8988T (cell line): Measurements from ENCODE around the gene LDLRAD4.
A peak's percentile ranks its signal among the peaks of the same experiment; 100 is the strongest.

Experiments
- DNase-seq: peaks from one replicate; pipeline ENCODE4 v3.0.0; 2011

LDLRAD4 gene

GRCh38 chr18:13357289-13357688, 138.7 kb downstream of the LDLRAD4 start:
- DNase-seq = no peak

DNA sequence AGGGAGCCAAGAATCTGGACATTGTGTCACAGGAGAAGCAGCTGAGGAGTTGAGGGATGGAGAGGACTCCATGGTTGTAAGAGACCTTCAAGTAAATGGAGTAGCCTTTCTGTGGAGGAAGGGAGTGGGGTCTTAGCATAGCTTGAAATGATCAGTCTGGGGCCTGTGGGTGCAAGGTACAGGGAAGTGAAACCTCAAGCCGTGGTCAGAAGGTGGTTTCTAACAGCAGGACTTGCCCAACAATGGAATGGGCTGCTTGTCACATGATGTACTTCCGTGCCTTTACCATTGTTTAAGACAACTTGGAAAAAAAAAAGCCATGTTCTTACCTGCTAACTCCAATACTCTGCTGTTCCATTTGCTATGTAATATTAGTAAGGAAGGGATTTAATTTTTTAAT, 140.7 kb downstream of the LDLRAD4 start:
- no peak for DNase-seq

DNA sequence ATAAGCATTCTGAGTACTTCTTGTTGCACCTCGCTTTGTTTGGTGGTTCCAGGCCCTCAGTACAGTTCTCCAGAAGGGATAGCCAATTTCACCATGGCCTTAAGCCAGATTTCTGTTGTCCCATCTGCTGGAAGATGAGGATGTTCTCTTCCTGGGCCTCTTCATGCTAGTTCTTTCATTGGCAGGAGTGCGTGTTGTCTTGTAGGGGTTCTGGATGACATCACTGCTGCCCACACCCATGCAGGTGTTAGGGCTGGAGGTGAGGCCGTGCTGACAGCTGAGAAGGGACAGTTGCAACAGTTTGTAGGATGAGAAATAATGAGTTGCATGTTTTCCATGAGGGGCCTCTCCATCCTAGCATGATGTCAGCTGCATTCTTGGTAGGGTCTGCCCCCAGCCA, 142.9 kb downstream of the LDLRAD4 start:
- DNase-seq = no peak

GRCh38 chr18:13362051-13362450, 143.5 kb downstream of the LDLRAD4 start:
- DNase-seq = no peak

DNA sequence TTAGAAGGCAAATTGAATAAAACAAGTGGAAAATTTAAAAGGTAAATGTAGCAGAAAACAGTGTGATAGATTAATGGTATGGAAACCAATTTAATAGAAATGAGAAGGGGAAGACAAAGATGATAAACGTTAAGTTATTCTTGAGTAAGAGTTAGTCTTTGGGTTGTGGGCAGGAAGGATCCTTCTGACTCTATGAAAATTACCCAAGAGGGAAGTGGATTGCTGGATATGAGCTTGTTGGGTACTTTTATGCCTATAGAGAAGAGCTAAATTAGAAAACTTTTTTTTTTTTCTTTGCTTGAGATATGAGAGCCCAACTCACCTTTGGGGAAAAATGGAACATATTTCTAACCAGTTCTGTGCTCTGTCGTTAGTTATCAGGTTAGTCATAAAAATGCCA, 144.0 kb downstream of the LDLRAD4 start:
- no peak for DNase-seq

- DNase-seq = no peak
These were observed 144.8 kb downstream of the LDLRAD4 start for GRCh38 chr18:13363359-13363758.

DNA sequence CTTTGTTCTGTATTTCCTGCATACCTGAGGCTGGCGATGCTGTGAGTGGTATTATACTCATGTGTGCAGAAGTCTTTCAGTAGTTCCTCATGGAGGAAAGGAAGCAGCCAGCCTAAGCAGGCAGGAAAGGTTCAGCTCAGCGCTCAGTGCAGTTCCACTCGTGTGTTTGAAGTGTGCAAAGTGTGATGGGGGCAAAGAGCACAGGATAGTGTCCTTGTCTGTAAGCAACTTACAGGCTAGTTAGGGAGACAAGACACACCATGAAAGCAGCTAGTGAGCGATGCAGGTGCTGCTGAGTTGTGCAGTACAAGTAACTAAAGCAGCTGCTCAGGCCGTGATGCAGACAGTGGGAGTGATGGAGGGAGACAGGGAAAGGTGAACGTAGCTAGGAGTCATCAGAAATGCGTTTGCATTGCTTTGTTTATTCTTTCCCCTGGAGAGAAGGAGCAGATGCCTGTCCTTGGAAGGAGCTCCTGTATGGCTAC, 146.2 kb downstream of the LDLRAD4 start:
- no peak for DNase-seq

DNA sequence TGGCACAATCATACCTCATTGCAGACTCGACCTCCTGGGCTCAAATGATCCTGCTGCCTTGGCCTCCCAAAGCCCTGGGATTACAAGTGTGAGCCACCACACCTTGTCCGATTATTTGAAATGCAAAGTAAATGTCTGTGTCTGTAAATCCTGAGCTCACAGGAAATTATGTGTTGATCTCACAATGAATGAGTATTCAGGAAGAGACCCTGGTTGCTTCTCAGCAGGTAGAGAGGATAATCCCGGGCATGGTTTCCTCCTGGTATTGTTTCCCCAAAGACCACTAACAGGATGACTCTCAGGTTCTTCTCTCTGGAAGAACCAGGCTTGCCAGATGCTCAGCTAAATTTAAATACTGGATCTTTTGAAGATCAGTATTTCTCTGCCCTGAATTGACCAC, 147.6 kb downstream of the LDLRAD4 start:
- no peak for DNase-seq

DNA sequence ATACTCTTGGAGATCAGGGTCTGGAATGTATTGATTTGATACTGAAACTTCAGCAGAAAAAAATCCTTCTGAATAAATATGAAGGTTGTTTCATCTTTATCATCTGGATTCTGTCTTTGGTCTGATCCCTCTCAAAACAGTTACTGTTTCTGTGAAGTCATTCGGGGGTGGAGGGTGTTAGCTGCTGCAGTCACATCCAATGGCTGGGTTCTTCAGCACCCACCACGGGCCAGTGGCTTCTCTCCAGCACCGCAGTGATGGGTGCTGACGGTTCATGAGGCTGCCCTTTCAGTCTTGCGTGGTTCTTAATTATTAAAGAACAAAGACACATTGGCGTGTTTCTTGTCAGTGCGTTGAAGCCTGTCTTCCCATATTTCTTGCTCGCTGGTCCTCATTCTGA, 148.0 kb downstream of the LDLRAD4 start:
- DNase-seq = no peak

- no peak for DNase-seq
These were observed 148.7 kb downstream of the LDLRAD4 start for GRCh38 chr18:13366962-13367892.

GRCh38 chr18:13368080-13368813, 149.7 kb downstream of the LDLRAD4 start:
- DNase-seq = no peak

DNA sequence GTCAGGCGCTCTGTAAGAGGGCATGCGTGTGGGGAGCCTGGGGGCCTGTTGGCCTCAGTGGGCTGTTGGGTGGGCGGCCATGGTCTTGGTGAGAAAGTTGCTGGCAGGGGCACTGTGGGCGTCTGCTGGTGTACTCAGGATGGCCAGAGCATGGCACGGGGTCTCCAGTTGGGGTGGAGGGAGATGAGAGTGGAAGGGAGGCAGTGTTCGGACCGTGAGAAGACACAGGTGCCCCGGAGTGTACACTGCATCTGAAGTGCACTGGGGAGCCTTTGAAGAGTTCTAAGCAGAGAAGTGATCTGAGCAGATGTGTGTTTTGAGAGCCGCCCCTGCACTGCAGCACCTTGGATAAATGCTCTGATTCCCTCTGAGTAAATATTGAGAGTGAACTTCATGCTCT, 150.8 kb downstream of the LDLRAD4 start:
- no peak for DNase-seq

- no peak for DNase-seq
These were observed 151.4 kb downstream of the LDLRAD4 start for GRCh38 chr18:13369756-13370510.

GRCh38 chr18:13370995-13371625, 152.6 kb downstream of the LDLRAD4 start:
- DNase-seq = no peak

DNA sequence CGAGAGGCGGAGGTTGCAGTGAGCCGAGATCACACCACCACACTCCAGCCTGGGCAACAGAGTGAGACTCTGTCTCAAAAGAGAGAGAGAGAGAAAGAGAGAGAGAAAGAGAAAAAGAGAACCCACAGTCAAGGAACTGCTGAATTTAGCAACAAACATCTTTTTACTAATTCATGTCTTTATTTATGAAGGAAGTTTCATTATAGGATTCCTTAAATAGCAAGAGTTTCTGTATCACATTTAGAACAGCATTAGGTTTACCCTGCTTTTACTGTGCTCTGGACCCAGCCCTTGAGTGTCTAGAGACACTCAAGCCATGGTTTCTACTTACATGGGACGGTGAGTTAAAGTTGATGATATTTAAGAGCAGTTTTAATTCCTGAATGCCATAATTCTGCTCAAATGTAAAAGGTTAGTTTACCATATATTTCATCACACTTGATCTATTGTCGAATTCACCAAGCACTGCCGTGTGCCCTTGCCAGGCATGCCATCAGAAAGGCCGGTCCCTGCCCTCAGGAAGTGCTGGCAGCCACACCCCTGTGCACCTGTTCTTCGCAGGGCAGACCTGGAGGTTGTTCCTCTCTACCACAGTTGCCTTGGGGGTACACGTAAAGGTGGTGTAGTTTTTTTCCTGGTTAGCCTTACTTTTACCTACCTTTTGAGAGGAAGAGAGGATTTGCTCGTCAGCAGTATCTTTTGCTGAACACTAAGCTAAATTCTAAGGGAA, 153.3 kb downstream of the LDLRAD4 start:
- DNase-seq = no peak

GRCh38 chr18:13372531-13372951, 154.0 kb downstream of the LDLRAD4 start:
- DNase-seq = no peak

DNA sequence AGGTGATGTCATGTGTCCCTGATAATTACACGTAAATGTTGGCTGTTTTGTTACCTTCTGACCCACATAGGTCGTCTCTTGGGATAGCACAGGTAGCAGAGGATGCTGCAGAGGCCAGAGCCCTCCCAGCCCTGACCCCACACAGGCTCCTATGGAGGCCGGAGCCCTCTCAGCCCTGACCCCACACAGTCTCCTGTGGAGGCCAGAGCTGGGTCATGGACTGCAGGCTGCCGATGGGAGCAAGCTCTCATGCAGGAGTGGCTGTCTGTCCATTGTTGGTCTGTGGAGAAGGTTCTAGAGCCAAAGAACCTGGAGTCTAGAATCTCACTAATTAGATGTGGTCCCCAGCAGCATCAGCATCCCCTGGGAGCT, 155.5 kb downstream of the LDLRAD4 start:
- DNase-seq = no peak

DNA sequence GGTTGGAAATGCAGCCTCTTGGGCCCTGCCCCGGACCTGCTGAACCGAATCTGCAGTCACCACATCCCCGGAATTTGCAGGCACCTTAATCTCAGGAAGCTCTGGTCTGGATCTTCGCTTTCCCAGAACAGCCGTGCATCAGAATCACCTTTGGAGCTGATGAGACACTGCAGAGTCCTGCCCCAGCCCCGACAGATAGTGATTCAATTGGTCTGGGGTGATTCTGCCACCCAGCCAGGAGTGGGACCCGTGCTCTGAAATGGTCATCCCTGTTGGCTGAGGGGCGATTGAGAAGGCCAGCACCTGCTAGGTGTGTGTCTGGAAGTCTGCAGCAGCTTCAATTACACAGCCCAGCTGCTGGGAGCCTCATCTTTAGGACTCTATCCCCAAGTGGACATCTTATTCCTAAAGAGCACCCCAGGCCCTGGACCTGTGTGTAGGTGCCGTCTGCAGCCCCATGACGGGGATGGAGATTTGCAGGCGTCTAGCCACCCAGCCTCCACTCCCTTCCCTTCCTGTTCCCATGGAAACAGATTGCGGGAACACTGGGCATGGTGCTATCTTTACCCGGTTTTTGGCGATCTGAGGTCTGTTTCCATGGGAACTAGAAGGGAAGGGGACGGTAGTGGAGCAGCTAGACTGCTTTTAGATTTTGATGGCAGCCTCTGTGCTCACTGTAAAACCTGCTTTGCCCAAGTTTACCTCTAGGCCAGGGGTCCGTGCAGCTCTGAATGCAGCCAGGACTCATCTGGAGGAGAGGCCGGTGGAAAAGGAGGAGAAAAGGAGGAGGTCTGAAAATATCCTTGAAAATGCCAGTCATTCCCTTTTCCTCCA, 156.1 kb downstream of the LDLRAD4 start:
- DNase-seq = no peak

GRCh38 chr18:13375302-13376255, 157.0 kb downstream of the LDLRAD4 start:
- peak; percentile 90 for DNase-seq

- no peak for DNase-seq
These were observed 157.8 kb downstream of the LDLRAD4 start for GRCh38 chr18:13376298-13376840.
